ENCODE measurements around the gene HS2ST1. TPM values are rescaled to one million over a fixed set of nuclear protein-coding genes. Genes with fewer than 3 reads are reported as not detected.

Gene HS2ST1
- total RNA-seq, 1 donor from 2014 or later: 36.7 TPM

GRCh38 chr1:87129606-87130005 is 215.2 kb downstream of the HS2ST1 start:
- FAIRE-seq: no peak
- DNase-seq (ENCODE audit: low spot score in 2 of 2): no peak

GRCh38 chr1:87130438-87130837 is 216.0 kb downstream of the HS2ST1 start:
- DNase-seq (ENCODE audit: low spot score in 2 of 2) (no peak), FAIRE-seq (no peak)

- FAIRE-seq: no peak
Observed at GRCh38 chr1:87131809-87132283, 217.4 kb downstream of the HS2ST1 start.

GRCh38 chr1:87132284-87132870 is 217.9 kb downstream of the HS2ST1 start:
- no peak for DNase-seq (ENCODE audit: low spot score in 2 of 2)
- no peak for FAIRE-seq

More at GRCh38 chr1:87131809-87132283, 217.4 kb downstream of the HS2ST1 start:
- DNase-seq (ENCODE audit: low spot score in 2 of 2): peak; percentile 71 to 83

- FAIRE-seq: no peak
Observed at GRCh38 chr1:87134061-87134460, 219.6 kb downstream of the HS2ST1 start.

GRCh38 chr1:87134625-87135328 is 220.3 kb downstream of the HS2ST1 start:
- no peak for FAIRE-seq
- DNase-seq (ENCODE audit: low spot score in 2 of 2): no peak

More at GRCh38 chr1:87134061-87134460, 219.6 kb downstream of the HS2ST1 start:
- DNase-seq (ENCODE audit: low spot score in 2 of 2): peak; percentile 58 to 67

GRCh38 chr1:87135329-87135712 is 220.9 kb downstream of the HS2ST1 start:
- DNase-seq (ENCODE audit: low spot score in 2 of 2) (no peak), FAIRE-seq (no peak)

GRCh38 chr1:87136607-87137341 is 222.3 kb downstream of the HS2ST1 start:
- no peak for DNase-seq (ENCODE audit: low spot score in 2 of 2)
- FAIRE-seq: no peak

GRCh38 chr1:87137342-87137739 is 222.9 kb downstream of the HS2ST1 start:
- DNase-seq (ENCODE audit: low spot score in 2 of 2) (no peak), FAIRE-seq (no peak)

- no peak for FAIRE-seq
- DNase-seq (ENCODE audit: low spot score in 2 of 2): no peak
Observed at GRCh38 chr1:87140831-87141540, 226.6 kb downstream of the HS2ST1 start.

- FAIRE-seq: no peak
Observed at GRCh38 chr1:87141556-87141955, 227.1 kb downstream of the HS2ST1 start.

GRCh38 chr1:87143413-87144135 is 229.1 kb downstream of the HS2ST1 start:
- DNase-seq (ENCODE audit: low spot score in 2 of 2): no peak
- FAIRE-seq: no peak

More at GRCh38 chr1:87141556-87141955, 227.1 kb downstream of the HS2ST1 start:
- DNase-seq (ENCODE audit: low spot score in 2 of 2): no peak

- no peak for FAIRE-seq
- DNase-seq (ENCODE audit: low spot score in 2 of 2): no peak
Observed at GRCh38 chr1:87144316-87144895, 230.0 kb downstream of the HS2ST1 start.

- DNase-seq (ENCODE audit: low spot score in 2 of 2): no peak
- no peak for FAIRE-seq
Observed at GRCh38 chr1:87144981-87145380, 230.5 kb downstream of the HS2ST1 start.

GRCh38 chr1:87146538-87146937 is 232.1 kb downstream of the HS2ST1 start:
- DNase-seq (ENCODE audit: low spot score in 2 of 2) (no peak), FAIRE-seq (no peak)

- FAIRE-seq: no peak
Observed at GRCh38 chr1:87146986-87147385, 232.6 kb downstream of the HS2ST1 start.

GRCh38 chr1:87147851-87148250 is 233.4 kb downstream of the HS2ST1 start:
- DNase-seq (ENCODE audit: low spot score in 2 of 2): no peak
- FAIRE-seq: no peak

More at GRCh38 chr1:87146986-87147385, 232.6 kb downstream of the HS2ST1 start:
- no peak for DNase-seq (ENCODE audit: low spot score in 2 of 2)

- DNase-seq (ENCODE audit: low spot score in 2 of 2): no peak
- no peak for FAIRE-seq
Observed at GRCh38 chr1:87148661-87149060, 234.2 kb downstream of the HS2ST1 start.

- DNase-seq (ENCODE audit: low spot score in 2 of 2) (no peak), FAIRE-seq (no peak)
Observed at GRCh38 chr1:87149241-87150041, 235.0 kb downstream of the HS2ST1 start.

Data from frontal cortex (tissue), 4 donors.